BJ (cell line): Measurements from ENCODE around the gene CCDC191. TPM values are rescaled to one million over a fixed set of nuclear protein-coding genes. Genes with fewer than 3 reads are reported as not detected.
A peak's percentile ranks its signal among the peaks of the same experiment; 100 is the strongest.

Source experiments
- CTCF ChIA-PET: fragments of 350-600 bp; formaldehyde crosslinking; extraction: SDS; loops from one replicate; lab custom pipeline; 2021; ENCODE audit warnings: antibody characterized with exemption, inconsistent platforms; lab: Yijun Ruan, JAX
- POLR2A ChIA-PET: fragments of 300-600 bp; sonication (Branson Sonifier 250); formaldehyde crosslinking; extraction: SDS; loops from one replicate; lab custom pipeline; 2021; ENCODE audit warnings: antibody characterized with exemption; lab: Charles Lee
- DNase-seq: peaks from one replicate; pipeline ENCODE4 v3.0.0-alpha.2; 2011; ENCODE audit warnings: low read depth
- H3K27me3 ChIP-seq: 2 replicates; pipeline ENCODE4 v1.6.0; 2011; ENCODE audit warnings: low read length; ENCODE audit not compliant: control insufficient read depth, insufficient read depth
- H3K36me3 ChIP-seq: 2 replicates; pipeline ENCODE4 v1.5.1; 2011; ENCODE audit warnings: low read length; ENCODE audit not compliant: control insufficient read depth, insufficient read depth
- H3K4me3 ChIP-seq: 2 replicates; pipeline ENCODE4 v1.5.1; 2011; ENCODE audit warnings: low read depth, mild to moderate bottlenecking, control low read depth, low read length
- CTCF ChIP-seq: IDR thresholded peaks from 2 replicates; pipeline ENCODE4 v1.5.1; 2011; ENCODE audit warnings: low read depth, mild to moderate bottlenecking, control low read depth, inconsistent platforms, low read length, moderate library complexity; ENCODE audit not compliant: insufficient read depth
- polyA plus RNA-seq: library from polyadenylated mRNA; depleted of rRNA; stranded (reverse); fragments of >200 nt; gene quantifications from 2 replicates; pipeline ENCODE4 v1.2.3, GENCODE V29; 2011

CCDC191 gene
- polyA plus RNA-seq, 1 experiment, result 1.3 TPM

- ChIA-PET POLR2A (no interaction called here), CTCF (no interaction called here)
- H3K27me3 ChIP-seq, result no peaks in the 10 kb centered on the region
- no peak for DNase-seq
- 0 out of 2 replicates have a peak, but pooled peaks cover 3% of the 10 kb centered on the region for H3K36me3 ChIP-seq
- no peak for TF ChIP-seq CTCF
- H3K4me3 ChIP-seq, result no peak overlapping the region
Observed at GRCh38 chr3:114067804-114068203, 11.5 kb upstream of the CCDC191 start.

- no peaks in the 10 kb centered on the region for H3K36me3 ChIP-seq
- no peak for DNase-seq
- ChIA-PET CTCF (no interaction called here), POLR2A (no interaction called here)
- no peak for TF ChIP-seq CTCF
- no peak overlapping the region for H3K4me3 ChIP-seq
- no peaks in the 10 kb centered on the region for H3K27me3 ChIP-seq
Observed at GRCh38 chr3:114060906-114061655, 4.8 kb upstream of the CCDC191 start.

GRCh38 chr3:114058646-114059045 is 2.3 kb upstream of the CCDC191 start:
- no peak for TF ChIP-seq CTCF
- Histone ChIP-seq H3K27me3 (no peaks in the 10 kb centered on the region), H3K36me3 (no peaks in the 10 kb centered on the region), H3K4me3 (no peak overlapping the region)
- ChIA-PET CTCF (no interaction called here), POLR2A (interaction anchor here (0.6 kb wide), 1 partner anchor 50 kb away, joined by 5 read pairs; no protein-coding TSS in a partner anchor)
- no peak for DNase-seq

- POLR2A ChIA-PET, result no interaction called here
- DNase-seq, result no peak
- H3K36me3 ChIP-seq, result no peaks in the 10 kb centered on the region
- H3K27me3 ChIP-seq, result no peaks in the 10 kb centered on the region
- peak overlapping the region; percentile 81 for H3K4me3 ChIP-seq
- TF ChIP-seq CTCF, result no peak
- CTCF ChIA-PET, result no interaction called here
Observed at GRCh38 chr3:114057011-114057347, 653 bp upstream of the CCDC191 start.

GRCh38 chr3:114052216-114052615 is 4.1 kb downstream of the CCDC191 start:
- no peak for DNase-seq
- no peak for TF ChIP-seq CTCF
- ChIA-PET CTCF (no interaction called here), POLR2A (no interaction called here)
- Histone ChIP-seq H3K36me3 (no peaks in the 10 kb centered on the region), H3K27me3 (no peaks in the 10 kb centered on the region), H3K4me3 (no peak overlapping the region)
